NCI-H345 treated with DMSO at 0.1 percent for 48 hours (cell line): ENCODE results near the gene SLC39A6.
A peak's percentile ranks its signal among the peaks of the same experiment; 100 is the strongest.
"Not testable (repeated sequence)": the region's sequence is repeated elsewhere in the genome, so short reads cannot be mapped to it uniquely, and the experiment has no call there.

Experiments
- DNase-seq: peaks from one replicate; lab custom pipeline; 2025; ENCODE audit not compliant: unreplicated experiment; lab: John Stamatoyannopoulos, UW

Gene SLC39A6

DNA sequence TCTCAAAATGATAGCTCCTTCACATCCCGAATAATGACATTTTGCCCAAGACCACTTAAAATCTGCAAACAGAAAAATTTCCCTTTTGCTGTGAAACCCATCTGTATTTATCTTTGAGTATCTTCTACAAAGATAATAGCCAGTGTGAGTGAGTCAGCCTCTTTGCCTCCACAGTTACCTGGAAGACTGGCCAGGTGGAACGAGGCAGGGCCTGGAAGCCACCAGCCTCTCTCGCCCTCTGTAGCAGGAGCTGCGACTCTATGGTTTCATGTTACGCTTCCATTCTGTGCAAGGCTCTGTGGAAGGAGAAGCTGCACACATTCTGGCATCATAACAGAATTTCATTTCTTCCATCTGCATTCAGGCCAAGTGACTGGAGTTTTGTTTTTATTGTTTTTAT lies 10.1 kb upstream of the SLC39A6 start:
- DNase-seq = no peak

DNA sequence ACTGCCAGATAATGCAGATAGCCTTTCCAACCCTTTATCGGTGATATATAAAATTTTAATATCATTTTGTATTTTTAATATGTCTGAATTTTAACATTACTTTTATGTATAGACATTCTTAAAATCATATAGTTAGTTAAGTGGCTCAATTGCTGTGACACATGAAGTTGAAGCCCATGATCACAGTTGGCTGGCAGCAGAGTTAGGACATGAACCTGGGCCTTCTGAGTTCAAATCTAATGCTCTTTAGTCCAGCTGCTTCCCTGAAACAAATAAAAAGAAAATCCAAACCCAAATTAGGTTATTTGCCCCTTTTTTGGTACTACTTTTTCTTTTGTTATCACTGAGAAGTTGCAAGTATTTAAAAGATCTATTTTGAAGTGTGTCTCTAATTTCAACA lies 6.1 kb upstream of the SLC39A6 start:
- DNase-seq = no peak

DNA sequence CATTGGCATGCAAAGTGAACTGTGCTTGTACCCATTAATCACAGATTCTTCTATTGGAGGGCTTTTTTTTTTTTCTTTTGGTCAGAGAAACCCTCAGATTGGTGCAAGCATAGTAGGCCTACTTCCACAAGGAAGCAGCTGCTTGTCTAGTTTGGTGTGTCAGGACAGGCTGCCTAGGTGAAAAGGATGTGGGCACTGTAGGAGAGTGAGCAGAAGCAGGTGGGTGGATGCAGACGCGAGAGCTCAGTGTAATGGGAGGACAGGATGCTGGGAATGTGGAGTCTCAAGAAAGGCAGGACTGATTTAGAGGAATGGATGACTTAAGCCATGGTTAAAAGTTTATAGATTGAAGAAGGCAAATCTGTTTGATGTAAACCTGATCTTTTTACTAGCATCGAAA lies 3.6 kb upstream of the SLC39A6 start:
- DNase-seq = no peak

DNA sequence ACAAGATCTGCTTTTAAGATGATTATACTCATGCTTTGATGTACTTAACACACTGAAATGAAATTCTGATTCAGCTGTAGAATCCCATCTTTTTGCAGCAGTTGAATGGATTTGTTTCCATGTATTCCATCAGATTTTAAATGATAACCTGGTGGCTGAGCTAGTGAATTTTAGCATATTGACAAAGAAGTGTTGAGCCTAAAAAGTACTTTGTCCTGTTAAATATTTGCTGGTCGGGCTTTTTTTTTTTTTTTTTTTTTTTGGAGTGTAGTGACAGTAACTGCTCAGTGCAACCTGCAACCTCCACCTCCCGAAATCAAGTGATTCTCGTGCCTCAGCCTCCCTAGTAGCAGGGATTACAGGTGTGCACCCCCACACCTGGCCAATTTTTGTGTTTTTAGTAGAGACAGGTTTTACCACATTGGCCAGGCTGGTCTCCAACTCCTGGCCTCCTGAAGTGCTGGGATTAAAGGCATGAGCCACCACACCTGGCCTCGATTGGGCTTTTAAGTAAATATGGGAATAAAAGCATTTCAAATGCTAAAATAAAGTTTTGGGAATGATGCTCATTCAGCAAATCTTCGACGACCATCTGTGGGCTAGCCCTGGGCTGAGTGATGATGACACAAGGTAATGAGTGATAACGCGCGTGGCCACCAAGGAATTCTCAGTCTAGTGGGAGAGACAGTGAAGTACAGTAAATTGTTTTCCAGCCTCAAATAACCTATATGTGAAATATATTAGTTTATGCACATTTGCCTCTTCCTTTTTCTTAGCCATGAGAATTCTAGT lies 2.7 kb upstream of the SLC39A6 start:
- no peak for DNase-seq

DNA sequence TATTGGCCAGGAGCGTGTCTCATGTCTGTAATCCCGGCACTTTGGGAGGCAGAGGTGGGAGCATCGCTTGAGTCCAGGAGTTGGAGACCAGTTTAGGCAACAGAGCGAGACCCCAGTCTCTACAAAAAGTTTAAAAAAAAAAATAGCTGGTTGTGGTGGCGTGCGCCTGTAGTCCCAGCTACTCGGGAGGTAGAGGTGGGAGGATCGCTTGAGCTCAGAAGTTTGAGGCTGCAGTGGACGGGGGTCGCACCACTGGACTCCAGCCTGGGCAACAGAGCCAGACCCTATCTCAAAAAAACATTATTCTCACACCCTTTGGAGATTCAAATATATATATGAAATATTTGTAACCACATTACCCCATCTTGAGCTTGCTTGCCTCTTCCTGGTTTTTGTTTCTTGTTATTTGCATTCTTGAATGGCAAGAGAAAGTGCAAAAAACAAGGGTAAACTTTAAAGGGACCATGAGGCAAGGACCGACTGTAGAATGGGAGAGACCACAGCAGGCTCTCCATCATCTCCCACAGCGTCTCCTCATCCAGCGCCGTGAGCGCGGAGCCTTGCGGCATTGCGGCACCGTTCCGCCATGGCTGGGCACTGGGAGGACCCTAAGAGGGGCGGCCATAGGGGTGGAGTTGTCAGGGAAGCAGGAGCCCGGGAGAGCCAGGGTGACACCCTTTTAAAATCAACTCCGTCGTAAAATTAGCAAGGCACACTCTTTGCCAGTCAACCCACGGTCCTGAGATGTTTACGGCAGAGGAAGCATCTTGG lies 1.9 kb upstream of the SLC39A6 start:
- DNase-seq = no peak

DNA sequence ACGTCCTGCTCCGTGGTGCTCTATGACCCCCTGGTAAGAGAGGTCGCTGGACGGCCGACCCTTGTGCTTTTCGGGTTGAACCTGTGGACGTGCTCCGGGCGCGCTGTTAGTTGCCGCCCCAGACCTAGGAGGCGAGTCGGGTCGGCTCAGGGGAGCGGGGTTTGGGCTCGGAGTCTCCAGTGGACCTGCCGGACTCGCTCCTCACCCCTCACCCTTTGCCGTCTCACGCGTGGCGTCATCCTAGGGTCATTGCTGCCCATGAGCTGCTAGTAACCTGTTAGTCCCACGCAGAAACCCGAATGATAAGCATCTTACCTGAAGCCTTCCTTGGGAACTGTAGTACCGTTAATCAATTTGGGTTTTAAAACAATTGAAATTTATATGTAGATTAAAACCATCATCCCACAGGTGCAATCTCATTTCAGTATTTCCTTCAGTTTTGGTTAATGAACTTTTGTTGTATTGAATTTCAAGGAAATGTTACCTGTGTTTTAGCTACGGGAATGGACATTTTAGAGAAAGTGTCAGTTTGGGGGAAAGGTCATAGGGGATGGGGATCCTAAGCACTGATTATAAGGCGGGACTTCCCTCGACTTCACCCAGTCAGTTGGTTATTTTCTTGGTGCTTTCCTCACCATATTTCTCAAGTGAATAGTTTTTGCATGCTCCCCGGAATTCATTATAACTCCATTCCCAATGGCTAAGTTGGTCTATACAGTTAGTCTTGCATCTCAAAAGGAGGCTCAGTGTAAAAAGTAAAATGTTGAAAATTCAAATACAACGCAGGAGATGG lies 1.1 kb upstream of the SLC39A6 start:
- DNase-seq = no peak

DNA sequence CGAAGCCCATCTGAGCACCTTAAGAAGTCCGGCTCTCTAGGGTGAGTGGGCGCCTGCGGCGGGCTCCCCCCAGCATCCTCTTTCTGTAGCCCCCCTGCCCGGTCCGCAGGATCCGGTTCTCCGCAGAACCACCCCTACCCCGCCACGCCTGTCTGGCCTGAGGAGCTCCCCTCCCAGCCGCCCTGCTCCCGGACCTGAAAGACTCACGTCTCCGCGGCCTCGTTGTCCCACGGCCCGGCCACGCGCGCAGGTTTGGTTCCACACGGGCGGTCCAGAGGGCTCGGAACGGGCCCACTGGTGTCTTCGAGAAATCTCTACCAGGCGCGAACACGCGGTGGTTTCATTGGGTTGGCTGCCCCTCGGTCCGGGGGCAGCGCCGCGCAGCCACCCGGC lies 237 bp downstream of the SLC39A6 start:
- DNase-seq = no peak

DNA sequence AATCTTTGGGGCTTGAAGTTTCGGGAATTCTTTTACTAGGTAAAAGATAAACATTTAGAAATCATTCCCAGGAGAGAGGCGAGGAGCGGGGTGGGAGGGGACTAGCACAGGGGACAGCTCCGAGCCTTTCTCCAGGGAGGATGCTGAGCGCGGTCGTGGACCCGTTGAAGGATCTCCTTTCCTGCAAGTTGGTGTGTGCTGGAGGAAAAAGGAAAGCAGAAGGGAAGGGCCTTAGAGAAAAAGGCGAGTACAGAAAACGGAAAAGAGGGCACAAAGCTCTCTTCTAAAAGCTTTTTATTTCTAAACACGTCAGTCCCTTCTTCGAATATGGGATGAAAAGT lies 640 bp downstream of the SLC39A6 start:
- peak; percentile 15 for DNase-seq

DNA sequence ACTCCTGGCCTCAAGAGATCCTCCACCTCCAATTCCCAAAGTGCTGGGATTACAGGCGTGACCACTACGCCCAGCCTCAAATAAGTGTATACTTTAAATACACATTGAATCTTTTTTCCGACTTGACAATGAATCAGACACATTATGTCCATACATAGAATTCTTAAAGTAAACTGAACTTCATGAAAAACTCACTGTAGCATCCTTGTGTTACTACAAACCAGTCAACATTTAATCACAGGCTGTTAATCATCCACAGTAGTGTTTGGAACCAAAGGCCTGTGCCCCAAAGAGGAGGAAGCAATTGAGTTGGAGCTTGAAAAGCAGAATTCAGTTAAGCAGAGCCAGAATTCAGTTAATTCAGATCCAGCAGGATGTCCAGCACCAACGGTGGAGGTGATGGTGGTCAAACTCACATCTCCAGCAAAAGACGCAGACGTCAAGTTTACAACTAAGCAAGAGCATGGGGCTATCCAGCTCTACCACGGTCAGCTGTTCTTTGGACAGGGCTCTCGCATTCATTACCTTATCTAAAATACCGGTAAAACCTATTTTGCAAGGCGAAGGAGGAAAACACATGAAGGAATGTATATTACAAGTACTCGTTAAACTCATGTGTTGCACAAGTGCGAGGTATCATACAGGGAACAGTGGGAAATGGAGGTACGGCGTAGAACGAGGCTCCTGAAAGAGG lies 1.2 kb downstream of the SLC39A6 start:
- no peak for DNase-seq

DNA sequence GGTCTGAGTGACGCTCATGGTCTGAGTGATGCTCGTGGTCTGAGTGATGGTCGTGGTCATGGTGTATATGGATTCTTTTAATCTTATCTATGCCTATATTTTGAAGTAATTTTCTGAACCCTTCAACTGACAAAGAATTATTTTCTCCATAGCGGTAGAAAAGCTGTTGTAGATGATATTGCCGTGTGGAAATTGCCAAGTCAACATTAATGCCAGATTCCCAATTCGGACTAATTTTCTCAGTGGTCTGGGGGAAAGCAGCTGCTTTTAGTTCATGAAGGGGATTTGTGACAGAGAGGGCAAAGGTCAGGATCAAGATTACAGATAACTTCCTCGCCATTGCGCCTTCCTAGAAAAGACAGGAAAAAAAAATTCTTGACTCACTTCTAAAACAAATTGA lies 2.5 kb downstream of the SLC39A6 start:
- DNase-seq = no peak

DNA sequence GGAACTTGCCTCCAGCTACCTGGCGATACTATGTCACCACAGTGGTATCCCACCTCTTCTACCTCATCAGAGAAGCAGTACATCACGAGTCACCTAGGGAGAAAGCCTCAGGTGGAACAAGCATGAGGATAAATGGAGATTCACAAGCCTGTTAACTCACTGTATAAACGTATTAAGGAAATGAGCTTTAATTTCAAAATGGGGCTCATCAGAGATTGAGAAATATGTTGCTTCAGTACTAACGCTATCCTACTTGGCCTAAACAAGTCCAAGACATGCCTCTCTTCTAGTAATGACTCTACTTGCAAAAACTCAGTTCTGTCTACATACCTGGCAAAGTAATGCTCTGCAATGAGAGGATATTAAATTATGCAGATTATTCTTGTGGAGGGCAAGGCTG lies 4.3 kb downstream of the SLC39A6 start:
- no peak for DNase-seq

DNA sequence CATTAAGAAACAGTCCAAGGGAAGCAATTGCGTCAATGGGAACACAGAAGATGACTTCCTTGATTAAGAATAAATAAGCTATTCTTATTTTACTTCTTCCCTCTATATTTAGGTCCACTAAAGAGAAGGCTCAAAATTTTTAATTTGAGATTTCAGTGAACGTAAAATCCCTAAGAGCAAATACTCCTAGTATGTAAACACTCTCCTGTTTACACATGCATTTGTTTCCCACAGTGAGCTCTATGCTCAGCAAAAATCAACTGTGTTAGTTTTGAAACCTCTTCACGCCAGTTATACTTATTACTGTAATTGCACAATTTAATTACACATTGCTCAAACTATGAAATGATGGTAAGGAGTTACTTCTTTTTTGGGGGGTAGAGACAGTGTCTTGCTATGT lies 8.8 kb downstream of the SLC39A6 start:
- no peak for DNase-seq

DNA sequence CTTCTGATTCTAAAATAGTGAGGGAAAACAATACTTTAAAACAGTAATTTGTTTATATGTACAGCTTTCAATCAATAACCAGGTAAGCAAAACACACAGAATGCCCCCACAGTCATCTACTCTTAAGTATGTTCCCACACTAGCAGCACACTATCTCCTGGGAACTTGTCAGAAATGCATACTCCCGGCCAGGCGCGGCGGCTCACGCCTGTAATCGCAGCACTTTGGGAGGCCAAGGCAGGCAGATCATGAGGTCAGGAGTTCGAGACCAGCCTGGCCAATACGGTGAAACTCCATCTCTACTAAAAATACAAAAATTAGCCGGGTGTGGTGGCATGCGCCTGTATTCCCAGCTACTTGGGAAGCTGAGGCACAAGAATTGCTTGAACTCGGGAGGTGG lies 12.4 kb downstream of the SLC39A6 start:
- DNase-seq = not testable (repeated sequence)

DNA sequence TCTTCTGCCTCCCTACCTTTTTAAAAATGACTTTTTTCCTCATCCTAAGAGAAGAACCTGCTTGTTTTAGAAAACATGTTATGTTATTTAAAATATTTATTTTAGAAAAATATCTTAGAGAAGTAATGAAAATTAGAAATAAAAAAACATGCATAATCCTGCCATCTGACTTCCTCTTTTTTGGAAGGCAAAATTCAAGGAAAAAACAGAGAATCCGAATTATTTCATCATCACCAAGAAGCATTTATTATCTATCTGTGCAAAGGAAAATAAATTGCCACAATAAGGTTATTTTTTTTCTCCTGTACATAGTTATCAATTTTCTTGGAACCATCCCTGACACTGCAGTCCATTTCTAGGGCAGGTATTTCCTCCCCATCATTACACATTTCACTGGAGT lies 14.4 kb downstream of the SLC39A6 start:
- no peak for DNase-seq

DNA sequence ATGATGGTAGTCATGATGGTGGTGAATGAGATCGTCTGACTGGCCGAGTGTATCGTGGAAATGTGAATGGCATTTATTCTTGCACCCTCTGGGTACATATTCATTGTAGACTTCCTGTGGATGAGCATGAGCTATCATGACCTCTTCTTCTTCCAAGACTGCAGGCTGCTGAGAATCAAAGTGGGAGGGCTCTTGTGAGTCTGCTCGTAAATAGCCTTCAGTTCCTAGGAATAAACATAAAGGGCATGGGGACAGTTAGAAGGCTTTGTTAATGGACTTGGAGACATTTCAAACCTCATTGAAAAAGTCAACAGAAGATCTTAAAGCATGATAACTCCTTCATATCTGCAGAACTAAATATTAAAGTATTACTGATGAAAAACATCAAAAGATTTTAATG lies 14.9 kb downstream of the SLC39A6 start:
- no peak for DNase-seq

DNA sequence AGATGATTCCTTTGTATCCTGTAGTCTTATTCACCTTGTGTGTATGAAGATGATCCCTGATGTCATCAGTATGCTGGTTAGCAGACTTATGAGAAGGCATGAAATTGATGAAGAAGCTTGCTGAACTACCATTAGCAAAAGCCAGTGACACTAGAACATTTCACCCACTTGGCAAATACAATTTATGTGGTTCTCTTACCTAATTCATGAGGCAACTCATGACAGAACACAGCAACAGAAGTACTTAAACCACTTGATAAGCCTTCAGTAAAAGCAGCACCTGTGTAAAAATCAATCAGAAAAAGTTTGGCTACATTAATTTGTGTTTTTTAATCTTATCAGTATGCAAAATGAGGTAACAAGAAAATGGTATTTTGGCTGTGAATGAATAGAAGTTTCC lies 16.8 kb downstream of the SLC39A6 start:
- DNase-seq = no peak

DNA sequence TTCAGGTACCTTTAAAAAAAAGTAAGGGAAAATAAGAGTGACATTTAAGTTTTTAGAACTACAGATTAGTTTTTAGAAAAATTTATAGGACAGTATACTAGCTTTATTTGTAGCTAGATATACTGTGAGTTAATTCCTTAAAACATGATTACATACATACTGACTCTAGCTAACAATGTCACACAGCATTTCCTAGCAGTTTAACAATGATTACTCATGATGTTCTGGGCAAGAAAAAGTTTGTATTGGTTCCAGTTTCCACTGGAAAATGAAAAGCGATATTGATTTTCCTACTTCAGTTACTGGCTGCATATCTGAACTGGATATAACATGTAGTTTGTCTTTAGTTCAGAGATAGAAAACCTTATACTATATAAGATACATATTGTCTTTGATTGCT lies 19.4 kb downstream of the SLC39A6 start:
- DNase-seq = no peak

DNA sequence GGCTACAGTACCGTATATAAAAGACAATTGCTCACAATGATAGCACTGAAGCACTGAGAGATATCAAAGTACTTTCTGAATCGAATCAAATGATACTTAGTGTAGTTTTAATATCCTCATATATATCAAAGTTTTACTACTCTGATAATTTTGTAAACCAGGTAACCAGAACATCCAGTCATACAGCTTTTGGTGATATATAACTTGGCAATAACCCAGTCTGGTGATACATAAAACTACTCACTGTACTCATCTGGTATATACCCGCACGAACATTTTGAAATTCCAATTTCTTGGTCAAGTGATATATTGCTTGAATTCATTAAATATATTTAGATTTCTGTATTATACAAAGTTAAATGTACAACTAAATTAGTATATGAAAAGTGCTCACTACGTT lies 20.5 kb downstream of the SLC39A6 start:
- DNase-seq = no peak

DNA sequence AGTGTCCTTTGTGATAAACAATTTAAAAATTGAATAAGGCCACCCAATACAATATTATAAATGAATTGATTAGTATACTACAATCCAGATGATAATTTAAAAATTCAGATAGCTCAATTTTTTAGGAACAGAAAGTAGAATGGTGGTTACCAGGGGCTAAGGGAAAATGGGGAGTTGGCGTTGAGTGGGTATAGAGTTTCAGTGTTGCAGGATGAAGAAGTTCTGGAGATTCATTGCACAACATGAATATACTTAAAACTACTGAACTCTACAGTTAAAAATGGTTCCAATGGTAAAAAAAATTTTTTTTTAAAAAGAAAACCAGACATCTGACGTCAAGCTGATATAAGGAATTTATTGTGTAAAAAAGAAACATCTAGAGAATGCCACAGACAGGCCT lies 20.9 kb downstream of the SLC39A6 start:
- DNase-seq = no peak

DNA sequence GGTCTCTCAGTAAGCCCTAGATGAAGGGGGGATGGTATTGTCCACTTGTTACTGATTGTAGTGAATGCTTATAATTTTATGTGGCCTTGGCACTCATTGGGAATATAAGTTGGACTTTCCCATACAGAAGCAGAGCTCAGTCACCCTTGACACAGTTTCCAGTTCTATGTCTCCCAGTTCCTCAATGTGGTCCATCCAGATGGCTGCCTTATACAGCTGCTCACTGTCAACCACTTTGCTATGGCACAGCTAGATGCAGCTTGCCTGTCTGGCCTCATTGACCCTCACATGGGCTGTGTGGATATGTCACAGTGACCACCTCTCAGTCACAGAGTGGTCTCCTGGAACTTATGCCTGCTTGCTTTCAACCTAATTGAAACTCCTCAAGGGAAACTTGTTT lies 21.7 kb downstream of the SLC39A6 start:
- DNase-seq = no peak

DNA sequence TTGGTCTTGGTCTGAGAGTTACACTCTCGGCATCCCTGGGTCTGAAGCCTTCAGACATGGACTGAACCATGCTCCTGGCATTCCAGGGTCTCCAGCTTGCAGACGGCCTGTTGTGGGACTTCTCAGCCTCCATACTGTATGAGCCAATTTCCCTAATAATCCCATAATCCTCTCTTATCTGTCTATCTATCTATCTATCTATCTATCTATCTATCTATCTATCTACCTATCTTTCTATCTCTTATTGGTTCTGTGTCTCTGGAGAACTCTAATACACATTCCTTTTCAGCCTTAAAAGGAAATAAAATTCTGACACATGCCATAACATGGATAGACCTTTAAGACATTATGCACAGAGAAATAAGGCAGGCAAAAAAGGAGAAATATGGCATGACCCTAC lies 24.4 kb downstream of the SLC39A6 start:
- DNase-seq = no peak
